GM12878 (cell line): Measurements from ENCODE around the gene SLC9B1. TPM values are rescaled to one million over a fixed set of nuclear protein-coding genes. Genes with fewer than 3 reads are reported as not detected.
"Not testable (repeated sequence)": the region's sequence is repeated elsewhere in the genome, so short reads cannot be mapped to it uniquely, and the experiment has no call there.

ENCODE experiments used
- ATAC-seq: fragments of 200-7000 bp; cut with Tn5 transposase; 3 replicates; pipeline ENCODE4 v1.9.1; 2020; ENCODE audit warnings: mild to moderate bottlenecking, moderate library complexity
- BruUV-seq: library from RNA; stranded (reverse); fragments of 400-500 nt; replicated peaks from 2 replicates; lab custom pipeline; 2021; lab: Mats Ljungman, UMichigan
- CTCF ChIA-PET: fragments of 300-600 bp; sonication (Branson Sonifier 250); formaldehyde crosslinking; extraction: SDS; loops from one replicate; lab custom pipeline; 2021; ENCODE audit warnings: inconsistent platforms; lab: Yijun Ruan, JAX
- POLR2A ChIA-PET: fragments of 350-600 bp; formaldehyde crosslinking; extraction: SDS; loops from one replicate; lab custom pipeline; 2021; ENCODE audit warnings: inconsistent platforms; lab: Charles Lee
- RAD21 ChIA-PET: fragments of 300-600 bp; sonication (Branson Sonifier 250); formaldehyde crosslinking; loops from one replicate; lab custom pipeline; 2023; ENCODE audit warnings: antibody characterized with exemption; ENCODE audit not compliant: unreplicated experiment; lab: Charles Lee
- SMC1A ChIA-PET: fragments of 300-600 bp; sonication (Branson Sonifier 250); formaldehyde crosslinking; loops from one replicate; lab custom pipeline; 2023; ENCODE audit not compliant: unreplicated experiment, uncharacterized antibody; lab: Charles Lee
- DNase-seq: peaks from one replicate; pipeline ENCODE4 v3.0.0-alpha.2; 2011; ENCODE audit warnings: low read depth, low spot score
- FAIRE-seq: peaks from 3 replicates; lab custom pipeline; 2011; peaks lifted over from hg19 to GRCh38; lab: Jason Lieb, UNC
- H2AFZ ChIP-seq: 2 replicates; pipeline ENCODE4 v1.6.0; 2011; ENCODE audit warnings: low read depth, low read length, control low read depth; ENCODE audit not compliant: control insufficient read depth
- H3K27ac ChIP-seq: 2 replicates; pipeline ENCODE4 v1.5.1; 2011; ENCODE audit warnings: control low read depth; ENCODE audit not compliant: control insufficient read depth, insufficient read depth
- H3K27me3 ChIP-seq, 2 experiments: replicated peaks in 1 of 2; 2 replicates each; pipeline versions ENCODE4 v1.6.0 to v1.6.1; 2011; ENCODE audit warnings: low read length in 1 of 2; ENCODE audit not compliant: control insufficient read depth in 2 of 2, insufficient read depth in 2 of 2
- H3K36me3 ChIP-seq, 2 experiments: 2 replicates each; pipeline ENCODE4 v1.5.1; 2011; ENCODE audit warnings: low read length in 1 of 2; ENCODE audit not compliant: control insufficient read depth in 2 of 2, insufficient read depth in 2 of 2
- H3K4me1 ChIP-seq: 2 replicates; pipeline ENCODE4 v1.6.1; 2011; ENCODE audit warnings: mild to moderate bottlenecking, low read length, moderate library complexity, mixed read lengths; ENCODE audit not compliant: control insufficient read depth, insufficient read depth
- H3K4me2 ChIP-seq: 2 replicates; pipeline ENCODE4 v1.6.0; 2011; ENCODE audit warnings: control low read depth; ENCODE audit not compliant: control insufficient read depth, insufficient read depth
- H3K4me3 ChIP-seq: fragments of 200-600 bp; sonication (generic); 2 replicates; pipeline ENCODE4 v1.5.1; 2016
- H3K79me2 ChIP-seq: 2 replicates; pipeline ENCODE4 v1.6.0; 2011; ENCODE audit warnings: low read length; ENCODE audit not compliant: control insufficient read depth, insufficient read depth
- H3K9ac ChIP-seq: 2 replicates; pipeline ENCODE4 v1.8.0; 2011; ENCODE audit warnings: low read length, control low read depth, mixed read lengths; ENCODE audit not compliant: control insufficient read depth, insufficient read depth
- H3K9me3 ChIP-seq: replicated peaks from 3 replicates; pipeline ENCODE4 v1.5.1; 2011; ENCODE audit warnings: mild to moderate bottlenecking, low read length; ENCODE audit not compliant: control insufficient read depth, insufficient read depth
- H4K20me1 ChIP-seq: 2 replicates; pipeline ENCODE4 v1.6.0; 2011; ENCODE audit not compliant: control insufficient read depth, insufficient read depth
- GATAD2B ChIP-seq: fragments of 450-650 bp; conservative IDR thresholded peaks from 2 replicates; pipeline ENCODE4 v1.6.1; 2017; ENCODE audit warnings: low read depth, mild to moderate bottlenecking, moderate library complexity
- SKIL ChIP-seq: fragments of 450-650 bp; IDR thresholded peaks from 2 replicates; pipeline ENCODE4 v1.6.1; 2017; ENCODE audit warnings: mild to moderate bottlenecking, low read depth, inconsistent platforms; ENCODE audit not compliant: poor library complexity, severe bottlenecking
- SPI1 ChIP-seq: IDR thresholded peaks from 2 replicates; pipeline ENCODE4 v1.6.1; 2011; ENCODE audit warnings: low read depth, mild to moderate bottlenecking, low read length, moderate library complexity, borderline replicate concordance; ENCODE audit not compliant: insufficient read depth
- WGBS: methylation state at CpG from one replicate; pipeline ENCODE4 v1.1.6; 2016; ENCODE audit warnings: low lambda C conversion rate; ENCODE audit not compliant: insufficient replicate concordance, insufficient coverage; ENCODE audit errors: missing lambda C conversion rate; 5-methylcytosine and 5-hydroxymethylcytosine counted together
- in situ Hi-C: fragments of 300-500 bp; cut with MboI; formaldehyde crosslinking; loops from 9 replicates; pipeline ENCODE4 v1.14.3; 2018; ENCODE audit warnings: mixed read lengths
- intact Hi-C: fragments of 100-400 bp; cut with micrococcal nuclease; formaldehyde crosslinking; loops from one replicate; pipeline ENCODE4 v1.14.2; 2022; ENCODE audit not compliant: unreplicated experiment
- polyA plus RNA-seq, 11 experiments: library from polyadenylated mRNA; depleted of rRNA in 4 of 11; unstranded in 6 of 11; stranded (reverse) in 5 of 11; fragments of >200 nt; fragmentation: Nextera tagmentation in 4 of 11; fragmentation: Illumina TruSeq in 1 of 11; extraction: Ambion mirVana in 4 of 11; extraction: Trizol in 1 of 11; gene quantifications; 1 replicate in 1 of 11; 2 replicates in 10 of 11; pipeline versions ENCODE4 v1.2.1 to v1.2.3, GENCODE V29; 2011 to 2016; ENCODE audit warnings: inconsistent platforms in 2 of 11, missing spikeins in 2 of 11, low read depth in 1 of 11
- total RNA-seq, 4 experiments: library from RNA; depleted of rRNA in 3 of 4; stranded (reverse); fragments of >200 nt in 3 of 4; fragmentation: Illumina TruSeq in 1 of 4; extraction: Trizol in 1 of 4; gene quantifications; 2 replicates each; pipeline versions ENCODE4 v1.2.1 to v1.2.3, GENCODE V29; 2013 to 2021

SLC9B1 gene
- total and polyA plus RNA-seq, 10 of the 15 experiments (the other 5 are each of a cell fraction or from before 2014, with no cell fraction given): 1.0 to 3.5 (median 1.8) TPM

DNA sequence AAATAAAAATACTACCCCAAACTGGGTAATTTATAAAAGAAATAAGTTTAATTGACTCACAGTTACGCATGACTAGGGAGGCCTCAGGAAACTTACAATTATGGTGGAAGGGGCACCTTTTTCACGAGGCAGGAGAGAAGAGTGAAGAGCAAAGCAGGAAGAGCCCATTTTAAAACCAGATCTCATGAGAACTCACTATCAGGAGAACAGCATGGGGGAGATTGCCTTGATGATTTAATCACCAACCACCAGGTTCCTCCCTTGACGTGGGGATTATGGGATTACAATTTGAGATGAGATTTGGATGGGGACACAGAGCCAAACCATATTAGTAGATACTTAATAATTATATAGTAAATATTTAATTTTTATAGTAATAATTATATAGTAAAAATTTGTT is 140.6 kb downstream of the SLC9B1 start (continued):
- TF ChIP-seq SKIL (no peak), SPI1 (no peak), GATAD2B (no peak)
- TF ChIP-seq, all 136 proteins: peak for 0

GRCh38 chr4:102878349-102878748 is 141.2 kb downstream of the SLC9B1 start:
- intact Hi-C loops: loop anchor here (10.0 kb wide), 1 partner anchor 534 kb away; the partner anchor contains the start of gene SLC39A8
- ATAC-seq, H4K20me1 ChIP-seq, BruUV-seq, H3K27ac ChIP-seq, H3K9ac ChIP-seq, CTCF ChIA-PET, H3K4me2 ChIP-seq, H3K4me3 ChIP-seq, H3K27me3 ChIP-seq, H3K4me1 ChIP-seq, RAD21 ChIA-PET, H2AFZ ChIP-seq, in situ Hi-C loops, DNase-seq, FAIRE-seq: not testable (repeated sequence)
- peaks cover 22% of the 10 kb centered on the region for H3K9me3 ChIP-seq
- peaks cover 20% of the 10 kb centered on the region for H3K79me2 ChIP-seq
- POLR2A ChIA-PET: interaction anchor here (0.6 kb wide), 1 partner anchor 40 kb away, joined by 6 read pairs; no protein-coding TSS in a partner anchor
- 72% methylated on average over 4 of the region's 4 CpGs for WGBS
- H3K36me3 ChIP-seq: peaks cover 0 to 13% of the 10 kb centered on the region in 2 experiments; a peak in 1 of 4 replicates
- SMC1A ChIA-PET: interaction anchor here (0.5 kb wide), 1 partner anchor 166 kb away, joined by 3 read pairs; no protein-coding TSS in a partner anchor
